ENCODE measurements around the gene MSH5. TPM values are rescaled to one million over a fixed set of nuclear protein-coding genes. Genes with fewer than 3 reads are reported as not detected.

The MSH5 gene
- total and polyA plus RNA-seq, 9 donors: 4.8 to 19.1 (median 9.1) TPM

GRCh38 chr6:31767096-31767645, 27.4 kb downstream of the MSH5 start:
- WGBS, 3 donors: 75 to 84% (median 82%) methylated on average over 6 of the region's 6 CpGs
- Histone ChIP-seq H3K9me3 (no peaks in the 10 kb centered on the region), H3K4me1 (ENCODE audit: insufficient read depth) (peaks cover 3% of the 10 kb centered on the region), H3K27ac (no peak overlapping the region), H3K36me3 (no peaks in the 10 kb centered on the region), H3K27me3 (no peaks in the 10 kb centered on the region), H3K4me3 (no peak overlapping the region)
- DNase-seq: no peak
- intact Hi-C loops (cut with DNase I): no loop called here
- no peak for TF ChIP-seq EP300 (IDR thresholded peaks at IDR 0.05)
- TF ChIP-seq POLR2A (IDR thresholded peaks at IDR 0.05): no peak
- no peak for TF ChIP-seq CTCF (IDR thresholded peaks at IDR 0.05)

GRCh38 chr6:31768363-31769257, 28.8 kb downstream of the MSH5 start:
- Histone ChIP-seq H3K27me3 (no peaks in the 10 kb centered on the region), H3K36me3 (no peaks in the 10 kb centered on the region), H3K9me3 (no peaks in the 10 kb centered on the region), H3K4me3 (no peak overlapping the region), H3K4me1 (ENCODE audit: insufficient read depth) (peaks cover 3% of the 10 kb centered on the region), H3K27ac (no peak overlapping the region)
- no peak for TF ChIP-seq EP300 (IDR thresholded peaks at IDR 0.05)
- no peak for TF ChIP-seq CTCF (IDR thresholded peaks at IDR 0.05)
- TF ChIP-seq POLR2A (IDR thresholded peaks at IDR 0.05): no peak
- DNase-seq: no peak
- intact Hi-C loops (cut with DNase I): no loop called here
- WGBS, 3 donors: 92 to 93% (median 93%) methylated on average over 18 of the region's 18 CpGs

DNA sequence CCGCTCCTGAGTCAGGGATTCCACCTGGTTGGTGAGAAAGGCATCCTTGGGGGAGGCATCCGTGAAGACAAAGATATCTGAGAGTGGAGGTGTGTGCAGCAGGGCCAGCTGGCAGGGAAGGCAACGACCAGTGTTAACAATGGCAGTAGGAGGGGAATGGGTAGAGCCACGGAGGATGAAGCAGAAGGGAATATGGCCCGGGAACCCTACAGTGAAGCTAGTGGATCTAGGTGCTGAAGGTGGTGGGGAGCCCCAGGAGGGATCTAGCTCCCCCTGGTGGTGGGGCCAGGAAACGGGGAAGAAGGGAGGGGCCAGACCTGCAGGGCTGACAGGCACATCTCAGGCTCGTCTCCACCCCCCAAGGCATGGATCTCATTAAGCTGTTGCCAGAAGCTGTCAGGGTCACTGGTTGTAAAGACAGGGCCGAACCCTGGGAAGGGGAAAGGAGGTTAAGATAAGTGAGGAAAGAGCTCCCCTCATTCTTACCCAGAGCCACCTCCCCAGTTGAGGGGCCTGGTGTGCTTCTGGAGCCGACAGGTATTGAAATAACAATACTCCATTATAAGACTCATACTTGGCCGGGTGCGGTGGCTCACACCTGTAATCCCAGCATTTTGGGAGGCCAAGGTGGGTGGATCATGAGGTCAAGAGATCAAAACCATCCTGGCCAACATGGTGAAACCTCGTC, 30.0 kb downstream of the MSH5 start:
- WGBS, 3 donors: 58 to 67% (median 59%) methylated on average over 12 of the region's 12 CpGs
- Histone ChIP-seq H3K4me3 (no peak overlapping the region), H3K27me3 (no peaks in the 10 kb centered on the region), H3K4me1 (ENCODE audit: insufficient read depth) (peaks cover 3% of the 10 kb centered on the region), H3K27ac (no peak overlapping the region), H3K36me3 (no peaks in the 10 kb centered on the region), H3K9me3 (no peaks in the 10 kb centered on the region)
- no peak for DNase-seq
- TF ChIP-seq EP300 (IDR thresholded peaks at IDR 0.05) (no peak), POLR2A (IDR thresholded peaks at IDR 0.05) (no peak), CTCF (IDR thresholded peaks at IDR 0.05) (no peak)
- intact Hi-C loops (cut with DNase I): loop anchor here in 1 of 4 donors (2.0 kb wide), 1 partner anchor 47 kb away; the partner anchor contains the start of gene MPIG6B

- DNase-seq: no peak
- no peak overlapping the region for H3K27ac ChIP-seq
- H3K36me3 ChIP-seq: no peaks in the 10 kb centered on the region
- H3K27me3 ChIP-seq: no peaks in the 10 kb centered on the region
- intact Hi-C loops (cut with DNase I): loop anchor here in 1 of 4 donors (2.0 kb wide), 1 partner anchor 48 kb away; the partner anchor contains the start of gene MPIG6B
- WGBS, 3 donors: 80 to 86% (median 82%) methylated on average over 2 of the region's 2 CpGs
- H3K4me1 ChIP-seq (ENCODE audit: insufficient read depth): peaks cover 3% of the 10 kb centered on the region
- TF ChIP-seq CTCF (IDR thresholded peaks at IDR 0.05) (no peak), POLR2A (IDR thresholded peaks at IDR 0.05) (no peak), EP300 (IDR thresholded peaks at IDR 0.05) (no peak)
- no peak overlapping the region for H3K4me3 ChIP-seq
- H3K9me3 ChIP-seq: no peaks in the 10 kb centered on the region
Measured at GRCh38 chr6:31770860-31771259, 31.1 kb downstream of the MSH5 start.

All from ovary (tissue), 9 donors.